PFSK-1 (cell line): ENCODE results near the gene LPAR1.

Experiments used
- POLR2AphosphoS5 ChIP-seq: IDR thresholded peaks from 2 replicates; pipeline ENCODE4 v1.6.1; 2012; ENCODE audit warnings: low read depth, mild to moderate bottlenecking, control low read depth, low read length, moderate library complexity
- SIN3A ChIP-seq: IDR thresholded peaks from 2 replicates; pipeline ENCODE4 v1.6.1; 2012; ENCODE audit warnings: mild to moderate bottlenecking, low read length, moderate library complexity, borderline replicate concordance; ENCODE audit not compliant: insufficient read depth

DNA sequence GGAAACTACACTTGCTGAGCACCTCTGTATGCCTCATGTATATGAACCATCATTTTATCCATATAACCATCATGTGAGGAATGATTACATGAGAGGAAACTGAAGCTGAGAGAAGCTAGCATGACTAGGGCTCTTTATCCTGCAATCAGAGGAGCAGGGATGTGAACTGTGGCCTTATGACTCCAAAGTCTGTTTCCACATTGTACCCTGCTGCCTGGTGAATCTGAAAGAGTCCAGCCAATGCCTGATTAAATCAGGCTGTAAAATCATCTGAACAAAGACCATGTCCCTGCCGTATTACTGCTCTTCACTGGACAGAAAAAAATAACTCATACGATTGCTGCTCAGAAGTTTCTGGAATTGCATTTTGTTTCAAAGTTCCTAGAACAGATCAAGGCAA, 67.0 kb downstream of the LPAR1 start:
- TF ChIP-seq POLR2AphosphoS5 (no peak), SIN3A (no peak)
